Smooth muscle cell (in vitro differentiated cells): Measurements from ENCODE around the gene ZNF804A. TPM values are rescaled to one million over a fixed set of nuclear protein-coding genes. Genes with fewer than 3 reads are reported as not detected.

Experiments
- DNase-seq: peaks from one replicate; lab custom pipeline; 2025; ENCODE audit not compliant: unreplicated experiment; lab: John Stamatoyannopoulos, UW
- H2AFZ ChIP-seq: fragments of 200-600 bp; sonication (generic); 2 replicates; pipeline ENCODE4 v1.6.0; 2016; ENCODE audit warnings: antibody characterized with exemption, low read depth, mild to moderate bottlenecking
- H3F3A ChIP-seq: fragments of 200-600 bp; sonication (generic); 2 replicates; pipeline ENCODE4 v1.6.0; 2017; ENCODE audit warnings: antibody characterized with exemption, low read depth
- H3K27ac ChIP-seq: fragments of 200-600 bp; sonication (generic); 2 replicates; pipeline ENCODE4 v1.5.1; 2016; ENCODE audit warnings: low read depth, mild to moderate bottlenecking
- H3K27me3 ChIP-seq: fragments of 200-600 bp; sonication (generic); 2 replicates; pipeline ENCODE4 v1.6.1; 2016; ENCODE audit warnings: low read depth, mild to moderate bottlenecking
- H3K36me3 ChIP-seq: fragments of 200-600 bp; sonication (generic); 2 replicates; pipeline ENCODE4 v1.5.1; 2016; ENCODE audit warnings: low read depth
- H3K4me1 ChIP-seq: fragments of 200-600 bp; sonication (generic); 2 replicates; pipeline ENCODE4 v1.5.1; 2016; ENCODE audit warnings: low read depth
- H3K4me2 ChIP-seq: fragments of 200-600 bp; sonication (generic); 2 replicates; pipeline ENCODE4 v1.6.0; 2016; ENCODE audit warnings: mild to moderate bottlenecking
- H3K4me3 ChIP-seq: fragments of 200-600 bp; sonication (generic); 2 replicates; pipeline ENCODE4 v1.5.1; 2016; ENCODE audit warnings: mild to moderate bottlenecking
- H3K79me2 ChIP-seq: fragments of 200-600 bp; sonication (generic); 2 replicates; pipeline ENCODE4 v1.6.0; 2016; ENCODE audit warnings: low read depth, mild to moderate bottlenecking
- H3K9ac ChIP-seq: fragments of 200-600 bp; sonication (generic); 2 replicates; pipeline ENCODE4 v1.6.0; 2016; ENCODE audit warnings: low read depth
- H3K9me3 ChIP-seq: fragments of 200-600 bp; sonication (generic); replicated peaks from 2 replicates; pipeline ENCODE4 v1.5.1; 2016; ENCODE audit warnings: low read depth
- H4K20me1 ChIP-seq: fragments of 200-600 bp; sonication (generic); 2 replicates; pipeline ENCODE4 v1.6.0; 2016; ENCODE audit warnings: low read depth
- WGBS: methylation state at CpG from one replicate; pipeline ENCODE4 v1.1.7; 2016; ENCODE audit warnings: low lambda C conversion rate; 5-methylcytosine and 5-hydroxymethylcytosine counted together
- polyA plus RNA-seq: library from polyadenylated mRNA; unstranded; fragments of >200 nt; fragmentation: Nextera tagmentation; extraction: Ambion mirVana; gene quantifications from 2 replicates; pipeline ENCODE4 v1.2.1, GENCODE V29; 2016
- total RNA-seq: library from RNA; depleted of rRNA; stranded (reverse); fragments of >200 nt; gene quantifications from 2 replicates; pipeline ENCODE4 v1.2.3, GENCODE V29; 2014
- TF ChIP-seq, protein P1 (sequence below): fragments of 200-600 bp; sonication (generic); IDR thresholded peaks from 2 replicates; pipeline ENCODE4 v1.5.1; 2017; ENCODE audit warnings: borderline replicate concordance, mild to moderate bottlenecking, antibody characterized with exemption; ENCODE audit not compliant: insufficient read depth, poor library complexity, severe bottlenecking

ZNF804A gene
- total and polyA plus RNA-seq, 2 experiments from 2014 or later, result 1.0 to 1.3 TPM

DNA sequence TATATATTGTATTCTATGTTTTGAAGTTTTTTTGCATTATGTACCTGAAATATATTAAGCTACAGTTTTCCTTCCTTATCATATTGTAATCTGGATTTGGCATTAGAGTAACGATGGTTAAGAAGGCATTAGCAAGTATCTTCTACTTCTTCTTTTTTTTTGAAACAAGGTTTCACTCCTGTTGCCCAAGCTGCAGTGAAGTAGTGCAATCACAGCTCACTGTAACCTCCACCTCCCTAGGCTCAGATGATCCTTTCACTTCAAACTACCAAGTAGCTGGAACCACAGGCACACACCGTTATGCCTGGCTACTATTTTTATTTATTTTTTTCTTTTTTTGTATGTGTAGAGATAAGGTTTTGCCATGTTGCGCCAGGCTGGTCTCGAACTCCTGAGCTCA lies 201.1 kb downstream of the ZNF804A start:
- 92% methylated on average over 4 of the region's 4 CpGs for WGBS
- Histone ChIP-seq H3K4me3 (no peak overlapping the region), H3K9me3 (no peaks in the 10 kb centered on the region), H3K4me2 (no peak overlapping the region), H3K79me2 (no peaks in the 10 kb centered on the region), H3K27ac (no peak overlapping the region), H4K20me1 (no peaks in the 10 kb centered on the region), H3K36me3 (no peaks in the 10 kb centered on the region), H2AFZ (no peak overlapping the region), H3F3A (no peaks in the 10 kb centered on the region), H3K27me3 (no peaks in the 10 kb centered on the region), H3K4me1 (no peaks in the 10 kb centered on the region), H3K9ac (no peak overlapping the region)
- TF ChIP-seq, protein P1, sequence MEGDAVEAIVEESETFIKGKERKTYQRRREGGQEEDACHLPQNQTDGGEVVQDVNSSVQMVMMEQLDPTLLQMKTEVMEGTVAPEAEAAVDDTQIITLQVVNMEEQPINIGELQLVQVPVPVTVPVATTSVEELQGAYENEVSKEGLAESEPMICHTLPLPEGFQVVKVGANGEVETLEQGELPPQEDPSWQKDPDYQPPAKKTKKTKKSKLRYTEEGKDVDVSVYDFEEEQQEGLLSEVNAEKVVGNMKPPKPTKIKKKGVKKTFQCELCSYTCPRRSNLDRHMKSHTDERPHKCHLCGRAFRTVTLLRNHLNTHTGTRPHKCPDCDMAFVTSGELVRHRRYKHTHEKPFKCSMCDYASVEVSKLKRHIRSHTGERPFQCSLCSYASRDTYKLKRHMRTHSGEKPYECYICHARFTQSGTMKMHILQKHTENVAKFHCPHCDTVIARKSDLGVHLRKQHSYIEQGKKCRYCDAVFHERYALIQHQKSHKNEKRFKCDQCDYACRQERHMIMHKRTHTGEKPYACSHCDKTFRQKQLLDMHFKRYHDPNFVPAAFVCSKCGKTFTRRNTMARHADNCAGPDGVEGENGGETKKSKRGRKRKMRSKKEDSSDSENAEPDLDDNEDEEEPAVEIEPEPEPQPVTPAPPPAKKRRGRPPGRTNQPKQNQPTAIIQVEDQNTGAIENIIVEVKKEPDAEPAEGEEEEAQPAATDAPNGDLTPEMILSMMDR, result no peak
- no peak for DNase-seq

DNA sequence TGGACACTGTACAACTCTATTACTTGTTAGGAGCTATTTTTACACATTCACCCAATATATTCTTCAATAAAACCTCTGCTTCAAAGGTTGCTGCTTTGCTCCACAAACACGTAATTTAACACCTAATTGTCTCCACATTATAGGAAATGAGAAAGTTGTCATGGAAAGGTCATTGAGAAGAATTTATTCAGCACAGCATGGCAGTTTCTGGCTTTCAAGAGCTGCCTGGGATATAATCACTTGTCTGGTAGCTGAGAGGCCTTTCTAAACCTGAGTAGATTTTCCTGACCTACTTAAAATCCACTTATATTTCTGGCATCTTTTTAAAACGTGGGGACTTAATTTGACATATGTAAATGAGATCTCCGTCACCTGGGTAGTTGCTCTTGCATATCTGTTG lies 216.1 kb downstream of the ZNF804A start:
- Histone ChIP-seq H3K9me3 (no peaks in the 10 kb centered on the region), H3K4me2 (no peak overlapping the region), H3K36me3 (no peaks in the 10 kb centered on the region), H3K9ac (no peak overlapping the region), H3F3A (no peaks in the 10 kb centered on the region), H3K27me3 (no peaks in the 10 kb centered on the region), H4K20me1 (no peaks in the 10 kb centered on the region), H3K27ac (no peak overlapping the region), H3K79me2 (no peaks in the 10 kb centered on the region), H3K4me1 (no peaks in the 10 kb centered on the region), H3K4me3 (no peak overlapping the region), H2AFZ (no peak overlapping the region)
- TF ChIP-seq, protein P1, result no peak
- DNase-seq, result no peak
- 71% methylated on average over 3 of the region's 3 CpGs for WGBS

- Histone ChIP-seq H3K4me3 (no peak overlapping the region), H3K4me2 (no peak overlapping the region), H3K27me3 (no peaks in the 10 kb centered on the region), H2AFZ (no peak overlapping the region), H3K79me2 (no peaks in the 10 kb centered on the region), H3F3A (no peaks in the 10 kb centered on the region), H3K27ac (no peak overlapping the region), H3K4me1 (no peaks in the 10 kb centered on the region), H4K20me1 (no peaks in the 10 kb centered on the region), H3K9me3 (no peaks in the 10 kb centered on the region), H3K36me3 (no peaks in the 10 kb centered on the region), H3K9ac (no peak overlapping the region)
- TF ChIP-seq, protein P1, result no peak
- DNase-seq, result no peak
- WGBS, result 52% methylated on average over 1 of the region's 1 CpG
Measured at GRCh38 chr2:184815824-184816223, 217.5 kb downstream of the ZNF804A start.

GRCh38 chr2:184824597-184824996 lies 226.3 kb downstream of the ZNF804A start:
- H3K27ac ChIP-seq, result no peak overlapping the region

More at GRCh38 chr2:184824597-184824996, 226.3 kb downstream of the ZNF804A start:
- H3K9me3 ChIP-seq, result no peaks in the 10 kb centered on the region
- H3K9ac ChIP-seq, result no peak overlapping the region
- no peaks in the 10 kb centered on the region for H4K20me1 ChIP-seq
- 68% methylated on average over 2 of the region's 2 CpGs for WGBS
- no peak overlapping the region for H2AFZ ChIP-seq
- H3K4me1 ChIP-seq, result no peaks in the 10 kb centered on the region
- no peaks in the 10 kb centered on the region for H3K79me2 ChIP-seq
- DNase-seq, result no peak
- H3K27me3 ChIP-seq, result no peaks in the 10 kb centered on the region
- no peak overlapping the region for H3K4me2 ChIP-seq
- H3K4me3 ChIP-seq, result no peak overlapping the region
- no peaks in the 10 kb centered on the region for H3F3A ChIP-seq
- TF ChIP-seq, protein P1, result no peak
- no peaks in the 10 kb centered on the region for H3K36me3 ChIP-seq
